ENCODE measurements around the gene HSPD1.
A peak's percentile ranks its signal among the peaks of the same experiment; 100 is the strongest.
"Not testable (repeated sequence)": the region's sequence is repeated elsewhere in the genome, so short reads cannot be mapped to it uniquely, and the experiment has no call there.

HSPD1 gene

DNA sequence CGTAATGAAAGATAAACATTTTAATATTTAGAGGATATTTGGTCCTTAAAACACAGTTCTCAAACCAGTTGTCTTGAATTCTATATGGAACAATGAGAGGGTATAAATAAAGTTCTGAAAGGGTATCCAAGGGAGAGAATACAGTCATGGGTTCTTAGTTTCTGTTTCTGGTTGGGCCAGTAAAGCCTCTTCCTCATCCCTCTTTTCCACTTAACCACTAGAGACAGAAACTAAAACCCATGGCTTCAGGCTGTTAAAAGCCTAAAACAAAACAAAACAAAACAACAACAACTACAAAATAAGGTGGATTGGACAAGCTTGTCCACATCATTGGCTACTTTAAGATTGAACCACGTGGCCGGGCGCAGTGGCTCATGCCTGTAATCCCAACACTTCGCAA lies 27.5 kb downstream of the HSPD1 start:
- no peaks in the 10 kb centered on the region for H3K27me3 ChIP-seq (ENCODE audit: control insufficient read depth in 5 of 5, insufficient read depth in 4 of 5, low read length in 5 of 5)
- peaks cover 26 to 82% (median 66%) of the 10 kb centered on the region in 5 donors for H3K36me3 ChIP-seq (ENCODE audit: control insufficient read depth in 5 of 5, insufficient read depth in 5 of 5, low read length in 5 of 5)
- H3K4me3 ChIP-seq (ENCODE audit: low read depth in 1 of 5, low read length in 5 of 5) = no peak overlapping the region
- H3K9ac ChIP-seq (ENCODE audit: low read length in 5 of 5) = no peak overlapping the region
- H3K27ac ChIP-seq (ENCODE audit: low read depth, low read length) = no peak overlapping the region
- H3K4me1 ChIP-seq (ENCODE audit: control insufficient read depth in 5 of 5, insufficient read depth in 5 of 5, low read length in 5 of 5) = no peaks in the 10 kb centered on the region
- no peaks in the 10 kb centered on the region for H3K9me3 ChIP-seq (ENCODE audit: control insufficient read depth in 5 of 5, low read length in 5 of 5)

DNA sequence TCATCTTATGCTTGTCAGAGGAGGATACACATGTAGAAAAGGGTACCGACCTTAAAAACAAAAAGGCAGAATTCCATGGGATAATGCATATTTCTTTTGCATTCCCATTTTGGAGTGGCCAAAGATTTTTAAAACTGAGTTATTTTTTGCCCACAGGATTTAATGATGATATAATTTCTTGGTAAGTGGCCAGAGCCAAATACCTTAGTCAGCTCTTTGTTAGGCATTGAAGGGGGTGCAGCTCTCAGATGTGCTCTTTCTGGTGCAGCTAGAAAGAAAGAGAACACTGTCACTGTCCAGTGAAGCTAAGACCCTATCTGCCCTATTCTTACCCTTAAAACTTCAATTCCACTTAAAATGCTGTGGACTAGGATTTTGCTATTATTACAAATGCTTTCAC lies 35.5 kb downstream of the HSPD1 start:
- H3K9me3 ChIP-seq (ENCODE audit: control insufficient read depth in 5 of 5, low read length in 5 of 5) = no peaks in the 10 kb centered on the region
- peaks cover 0 to 21% (median 7%) of the 10 kb centered on the region in 5 donors for H3K4me1 ChIP-seq (ENCODE audit: control insufficient read depth in 5 of 5, insufficient read depth in 5 of 5, low read length in 5 of 5)
- no peak overlapping the region for H3K27ac ChIP-seq (ENCODE audit: low read depth, low read length)
- no peak overlapping the region for H3K4me3 ChIP-seq (ENCODE audit: low read depth in 1 of 5, low read length in 5 of 5)
- H3K9ac ChIP-seq (ENCODE audit: low read length in 5 of 5) = no peak overlapping the region
- H3K36me3 ChIP-seq (ENCODE audit: control insufficient read depth in 5 of 5, insufficient read depth in 5 of 5, low read length in 5 of 5) = peaks cover 22 to 59% (median 43%) of the 10 kb centered on the region in 5 donors
- no peaks in the 10 kb centered on the region for H3K27me3 ChIP-seq (ENCODE audit: control insufficient read depth in 5 of 5, insufficient read depth in 4 of 5, low read length in 5 of 5)

- H3K9ac ChIP-seq (ENCODE audit: low read length in 5 of 5) = no peak overlapping the region
- peaks cover 0 to 21% (median 13%) of the 10 kb centered on the region in 5 donors for H3K4me1 ChIP-seq (ENCODE audit: control insufficient read depth in 5 of 5, insufficient read depth in 5 of 5, low read length in 5 of 5)
- peak overlapping the region; percentile 16 for H3K27ac ChIP-seq (ENCODE audit: low read depth, low read length)
- H3K36me3 ChIP-seq (ENCODE audit: control insufficient read depth in 5 of 5, insufficient read depth in 5 of 5, low read length in 5 of 5) = peaks cover 12 to 36% (median 26%) of the 10 kb centered on the region in 5 donors
- H3K4me3 ChIP-seq (ENCODE audit: low read depth in 1 of 5, low read length in 5 of 5) = no peak overlapping the region
- no peaks in the 10 kb centered on the region for H3K27me3 ChIP-seq (ENCODE audit: control insufficient read depth in 5 of 5, insufficient read depth in 4 of 5, low read length in 5 of 5)
- H3K9me3 ChIP-seq (ENCODE audit: control insufficient read depth in 5 of 5, low read length in 5 of 5) = no peaks in the 10 kb centered on the region
Measured at GRCh38 chr2:197461057-197461456, 38.6 kb downstream of the HSPD1 start.

GRCh38 chr2:197460649-197461048 lies 39.0 kb downstream of the HSPD1 start:
- Histone ChIP-seq H3K9me3 (ENCODE audit: control insufficient read depth in 5 of 5, low read length in 5 of 5) (no peaks in the 10 kb centered on the region), H3K27me3 (ENCODE audit: control insufficient read depth in 5 of 5, insufficient read depth in 4 of 5, low read length in 5 of 5) (no peaks in the 10 kb centered on the region), H3K36me3 (ENCODE audit: control insufficient read depth in 5 of 5, insufficient read depth in 5 of 5, low read length in 5 of 5) (peaks cover 11 to 32% (median 23%) of the 10 kb centered on the region in 5 donors), H3K9ac (ENCODE audit: low read length in 5 of 5) (no peak overlapping the region), H3K4me1 (ENCODE audit: control insufficient read depth in 5 of 5, insufficient read depth in 5 of 5, low read length in 5 of 5) (peaks cover 0 to 21% (median 13%) of the 10 kb centered on the region in 5 donors), H3K27ac (ENCODE audit: low read depth, low read length) (peak overlapping the region; percentile 16), H3K4me3 (ENCODE audit: low read depth in 1 of 5, low read length in 5 of 5) (no peak overlapping the region)

GRCh38 chr2:197455428-197455827 lies 44.2 kb downstream of the HSPD1 start:
- H3K4me3 ChIP-seq (ENCODE audit: low read depth in 1 of 5, low read length in 5 of 5) = no peak overlapping the region
- H3K27me3 ChIP-seq (ENCODE audit: control insufficient read depth in 5 of 5, insufficient read depth in 4 of 5, low read length in 5 of 5) = no peaks in the 10 kb centered on the region
- H3K36me3 ChIP-seq (ENCODE audit: control insufficient read depth in 5 of 5, insufficient read depth in 5 of 5, low read length in 5 of 5) = peaks cover 3 to 8% (median 6%) of the 10 kb centered on the region in 5 donors
- H3K27ac ChIP-seq (ENCODE audit: low read depth, low read length) = no peak overlapping the region
- no peak overlapping the region for H3K9ac ChIP-seq (ENCODE audit: low read length in 5 of 5)
- H3K9me3 ChIP-seq (ENCODE audit: control insufficient read depth in 5 of 5, low read length in 5 of 5) = no peaks in the 10 kb centered on the region
- H3K4me1 ChIP-seq (ENCODE audit: control insufficient read depth in 5 of 5, insufficient read depth in 5 of 5, low read length in 5 of 5) = peaks cover 2 to 34% (median 20%) of the 10 kb centered on the region in 5 donors

DNA sequence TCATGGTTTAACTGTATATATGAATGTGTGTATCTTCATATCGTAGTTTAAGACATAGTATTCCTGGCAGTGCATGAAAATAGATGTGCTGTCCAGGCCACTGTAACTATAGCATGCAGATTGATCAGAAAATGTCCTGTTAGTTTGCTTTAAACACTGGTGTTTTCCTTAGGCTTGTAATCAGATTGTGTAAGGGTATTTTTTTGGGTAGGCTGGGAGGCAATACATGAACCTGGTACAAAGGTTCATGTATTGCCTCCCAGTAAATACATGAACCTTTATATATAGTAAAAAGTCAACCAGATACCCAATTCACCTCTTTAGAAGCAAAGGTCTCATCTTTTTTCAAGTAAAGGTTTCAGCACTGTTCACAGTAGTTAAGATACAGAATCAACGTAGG lies 44.7 kb downstream of the HSPD1 start:
- H3K36me3 ChIP-seq (ENCODE audit: control insufficient read depth in 5 of 5, insufficient read depth in 5 of 5, low read length in 5 of 5) = peaks cover 0 to 3% (median 2%) of the 10 kb centered on the region in 5 donors
- H3K4me1 ChIP-seq (ENCODE audit: control insufficient read depth in 5 of 5, insufficient read depth in 5 of 5, low read length in 5 of 5) = peaks cover 2 to 34% (median 20%) of the 10 kb centered on the region in 5 donors
- H3K27ac ChIP-seq (ENCODE audit: low read depth, low read length) = peak overlapping the region; percentile 99
- H3K4me3 ChIP-seq (ENCODE audit: low read depth in 1 of 5, low read length in 5 of 5) = peak overlapping the region; percentile 79 to 98 (median 87)
- H3K9ac ChIP-seq (ENCODE audit: low read length in 5 of 5) = peak overlapping the region in 3 of 5 donors; percentile 43 to 100 (median 96)
- no peaks in the 10 kb centered on the region for H3K27me3 ChIP-seq (ENCODE audit: control insufficient read depth in 5 of 5, insufficient read depth in 4 of 5, low read length in 5 of 5)
- no peaks in the 10 kb centered on the region for H3K9me3 ChIP-seq (ENCODE audit: control insufficient read depth in 5 of 5, low read length in 5 of 5)

GRCh38 chr2:197453914-197454398 lies 45.7 kb downstream of the HSPD1 start:
- Histone ChIP-seq H3K9ac (ENCODE audit: low read length in 5 of 5) (peak overlapping the region; percentile 88 to 100 (median 99)), H3K36me3 (ENCODE audit: control insufficient read depth in 5 of 5, insufficient read depth in 5 of 5, low read length in 5 of 5) (no peaks in the 10 kb centered on the region), H3K4me3 (ENCODE audit: low read depth in 1 of 5, low read length in 5 of 5) (peak overlapping the region; percentile 79 to 98 (median 87)), H3K4me1 (ENCODE audit: control insufficient read depth in 5 of 5, insufficient read depth in 5 of 5, low read length in 5 of 5) (peaks cover 2 to 30% (median 20%) of the 10 kb centered on the region in 5 donors), H3K27me3 (ENCODE audit: control insufficient read depth in 5 of 5, insufficient read depth in 4 of 5, low read length in 5 of 5) (no peaks in the 10 kb centered on the region), H3K27ac (ENCODE audit: low read depth, low read length) (peak overlapping the region; percentile 99), H3K9me3 (ENCODE audit: control insufficient read depth in 5 of 5, low read length in 5 of 5) (no peaks in the 10 kb centered on the region)

- H3K4me3 ChIP-seq (ENCODE audit: low read depth in 1 of 5, low read length in 5 of 5) = peak within 1 kb of the TSS; percentile 79 to 98 (median 87)
- no peaks in the 10 kb centered on the region for H3K9me3 ChIP-seq (ENCODE audit: control insufficient read depth in 5 of 5, low read length in 5 of 5)
- peaks cover 2 to 29% (median 20%) of the 10 kb centered on the region in 5 donors for H3K4me1 ChIP-seq (ENCODE audit: control insufficient read depth in 5 of 5, insufficient read depth in 5 of 5, low read length in 5 of 5)
- no peaks in the 10 kb centered on the region for H3K27me3 ChIP-seq (ENCODE audit: control insufficient read depth in 5 of 5, insufficient read depth in 4 of 5, low read length in 5 of 5)
- peak within 1 kb of the TSS; percentile 88 to 100 (median 99) for H3K9ac ChIP-seq (ENCODE audit: low read length in 5 of 5)
- H3K27ac ChIP-seq (ENCODE audit: low read depth, low read length) = peak within 1 kb of the TSS; percentile 99
- H3K36me3 ChIP-seq (ENCODE audit: control insufficient read depth in 5 of 5, insufficient read depth in 5 of 5, low read length in 5 of 5) = no peaks in the 10 kb centered on the region
Measured at GRCh38 chr2:197453123-197453913, 46.3 kb downstream of the HSPD1 start, which contains the start of gene COQ10B. TSS of gene COQ10B (plus strand) at chr2:197453552. CDS start at chr2:197453561, 9 bp downstream.

GRCh38 chr2:197452754-197453122 lies 46.9 kb downstream of the HSPD1 start:
- Histone ChIP-seq H3K9me3 (ENCODE audit: control insufficient read depth in 5 of 5, low read length in 5 of 5) (no peaks in the 10 kb centered on the region), H3K4me3 (ENCODE audit: low read depth in 1 of 5, low read length in 5 of 5) (peak overlapping the region; percentile 74 to 98 (median 87)), H3K36me3 (ENCODE audit: control insufficient read depth in 5 of 5, insufficient read depth in 5 of 5, low read length in 5 of 5) (no peaks in the 10 kb centered on the region), H3K9ac (ENCODE audit: low read length in 5 of 5) (peak overlapping the region; percentile 76 to 97 (median 87)), H3K27me3 (ENCODE audit: control insufficient read depth in 5 of 5, insufficient read depth in 4 of 5, low read length in 5 of 5) (no peaks in the 10 kb centered on the region), H3K4me1 (ENCODE audit: control insufficient read depth in 5 of 5, insufficient read depth in 5 of 5, low read length in 5 of 5) (peaks cover 2 to 27% (median 18%) of the 10 kb centered on the region in 5 donors), H3K27ac (ENCODE audit: low read depth, low read length) (peak overlapping the region; percentile 99)

DNA sequence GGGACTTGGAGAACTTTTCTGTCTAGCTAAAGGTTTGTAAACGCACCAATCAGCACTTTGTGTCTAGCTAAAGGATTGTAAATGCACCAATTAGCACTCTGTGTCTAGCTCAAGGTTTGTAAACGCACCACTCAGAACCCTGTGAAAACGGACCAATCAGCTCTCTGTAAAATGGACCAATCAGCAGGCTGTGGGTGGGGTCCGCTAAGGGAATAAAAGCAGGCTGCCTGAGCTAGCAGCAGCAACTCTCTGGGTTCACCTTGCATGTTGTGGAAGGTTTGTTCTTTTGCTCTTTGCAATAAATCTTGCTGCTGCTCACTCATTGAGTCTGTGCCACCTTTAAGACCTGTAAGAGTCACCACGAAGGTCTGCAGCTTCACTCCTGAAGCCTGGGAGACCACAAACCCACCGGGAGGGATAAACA lies 48.7 kb downstream of the HSPD1 start:
- not testable (repeated sequence) for H3K4me3 ChIP-seq (ENCODE audit: low read depth in 1 of 5, low read length in 5 of 5); H3K36me3 ChIP-seq (ENCODE audit: control insufficient read depth in 5 of 5, insufficient read depth in 5 of 5, low read length in 5 of 5); H3K27me3 ChIP-seq (ENCODE audit: control insufficient read depth in 5 of 5, insufficient read depth in 4 of 5, low read length in 5 of 5); H3K27ac ChIP-seq (ENCODE audit: low read depth, low read length); H3K9me3 ChIP-seq (ENCODE audit: control insufficient read depth in 5 of 5, low read length in 5 of 5); H3K9ac ChIP-seq (ENCODE audit: low read length in 5 of 5)
- peaks cover 2 to 27% (median 18%) of the 10 kb centered on the region in 5 donors for H3K4me1 ChIP-seq (ENCODE audit: control insufficient read depth in 5 of 5, insufficient read depth in 5 of 5, low read length in 5 of 5)

Measured in subcutaneous abdominal adipose tissue (tissue), 5 donors.